K562 (cell line): ENCODE data around the gene ITK. TPM values are rescaled to one million over a fixed set of nuclear protein-coding genes. Genes with fewer than 3 reads are reported as not detected.

ENCODE experiments used
- ATAC-seq: fragments of 200-7000 bp; cut with Tn5 transposase; 3 replicates; pipeline ENCODE4 v1.9.1; 2020; ENCODE audit warnings: moderate library complexity
- BruUV-seq: library from RNA; stranded (reverse); fragments of 400-500 nt; replicated peaks from 2 replicates; lab custom pipeline; 2021; lab: Mats Ljungman, UMichigan
- CTCF ChIA-PET: fragments of 300-600 bp; formaldehyde crosslinking; extraction: SDS; loops from one replicate; lab custom pipeline; 2021; ENCODE audit warnings: low intra/inter-chr PET ratio; lab: Yijun Ruan, JAX
- POLR2A ChIA-PET: fragments of 300-600, 350-650 bp; sonication (Branson Sonifier 250); formaldehyde crosslinking; extraction: SDS; loops from one replicate; lab custom pipeline; 2021; ENCODE audit warnings: antibody characterized with exemption, inconsistent platforms; lab: Yijun Ruan, JAX
- DNase-seq, 4 experiments: peaks; one replicate each; pipeline versions ENCODE4 v3.0.0 to v3.0.0-alpha.2; 2011 to 2018; ENCODE audit warnings: low spot score in 3 of 4, mixed read lengths in 3 of 4; ENCODE audit errors: extremely low read depth in 1 of 4
- FAIRE-seq: peaks from 2 replicates; lab custom pipeline; 2011; peaks lifted over from hg19 to GRCh38; lab: Jason Lieb, UNC
- H2AFZ ChIP-seq: 2 replicates; pipeline ENCODE4 v1.6.0; 2011; ENCODE audit warnings: low read depth, low read length, control low read depth, inconsistent platforms
- H3K27ac ChIP-seq: fragments of 200-600 bp; 3 replicates; pipeline ENCODE4 v1.8.0; 2011; ENCODE audit warnings: low read depth, mild to moderate bottlenecking, control low read depth, inconsistent platforms, low read length, moderate library complexity, mixed read lengths; ENCODE audit errors: extremely low read depth
- H3K27me3 ChIP-seq, 2 experiments: fragments of 300-600 bp in 1 of 2; 2 replicates in 1 of 2; 3 replicates in 1 of 2; pipeline versions ENCODE4 v1.6.0 to v1.8.0; 2011; ENCODE audit warnings: inconsistent platforms in 2 of 2, low read length in 2 of 2, mild to moderate bottlenecking in 1 of 2, mixed read lengths in 1 of 2, moderate library complexity in 1 of 2; ENCODE audit not compliant: control insufficient read depth in 2 of 2, insufficient read depth in 2 of 2
- H3K36me3 ChIP-seq: fragments of 300-600 bp; 3 replicates; pipeline ENCODE4 v1.8.0; 2011; ENCODE audit warnings: mild to moderate bottlenecking, low read length, inconsistent platforms; ENCODE audit not compliant: control insufficient read depth, insufficient read depth
- H3K4me1 ChIP-seq, 2 experiments: fragments of 200-600 bp in 1 of 2; replicated peaks in 1 of 2; 2 replicates in 1 of 2; 3 replicates in 1 of 2; pipeline versions ENCODE4 v1.5.1 to v1.8.0; 2011; ENCODE audit warnings: inconsistent platforms in 2 of 2, low read length in 2 of 2, mild to moderate bottlenecking in 1 of 2, mixed read lengths in 1 of 2, moderate library complexity in 1 of 2; ENCODE audit not compliant: control insufficient read depth in 2 of 2, insufficient read depth in 2 of 2
- H3K4me2 ChIP-seq: 2 replicates; pipeline ENCODE4 v1.6.1; 2011; ENCODE audit warnings: low read length, control low read depth, inconsistent platforms, mixed read lengths; ENCODE audit not compliant: insufficient read depth
- H3K4me3 ChIP-seq: fragments of 200-600 bp; sonication (generic), shearing (Covaris generic); 2 replicates; pipeline ENCODE4 v1.5.1; 2016; ENCODE audit warnings: control low read depth, inconsistent platforms
- H3K79me2 ChIP-seq: fragments of 200-600 bp; 3 replicates; pipeline ENCODE4 v1.8.0; 2011; ENCODE audit warnings: low read length, inconsistent platforms; ENCODE audit not compliant: control insufficient read depth, insufficient read depth
- H3K9ac ChIP-seq, 2 experiments: 2 replicates each; pipeline versions ENCODE4 v1.6.0 to v1.6.1; 2011; ENCODE audit warnings: low read depth in 2 of 2, low read length in 2 of 2, control low read depth in 1 of 2, inconsistent platforms in 1 of 2, mild to moderate bottlenecking in 1 of 2, mixed read lengths in 1 of 2; ENCODE audit not compliant: insufficient read depth in 1 of 2
- H3K9me1 ChIP-seq: one replicate; pipeline ENCODE4 v1.6.0; 2011; ENCODE audit warnings: inconsistent platforms, mild to moderate bottlenecking, low read length, moderate library complexity; ENCODE audit not compliant: control insufficient read depth, insufficient read depth
- H3K9me3 ChIP-seq: replicated peaks from 2 replicates; pipeline ENCODE4 v1.5.1; 2011; ENCODE audit warnings: low read depth, low read length, inconsistent platforms; ENCODE audit not compliant: control insufficient read depth, insufficient read depth
- H4K20me1 ChIP-seq: replicated peaks from 2 replicates; pipeline ENCODE4 v1.6.1; 2011; ENCODE audit warnings: low read length, inconsistent platforms, mixed read lengths; ENCODE audit not compliant: control insufficient read depth, insufficient read depth
- CEBPG ChIP-seq, 3 experiments: fragments of 200-800 bp in 1 of 3; sonication (Bioruptor generic) in 1 of 3; sonication (generic) in 1 of 3; formaldehyde crosslinking in 1 of 3; IDR thresholded peaks in 2 of 3; conservative IDR thresholded peaks in 1 of 3; 2 replicates each; pipeline versions ENCODE4 v1.6.1 to v1.8.0; 2016 to 2022; ENCODE audit warnings: missing compliant biosample characterization in 2 of 3, missing genetic modification characterization in 2 of 3, mild to moderate bottlenecking in 1 of 3, missing genetic modification reagents in 1 of 3
- CXXC5 ChIP-seq: fragments of 250-450 bp; sonication (Bioruptor Pico); IDR thresholded peaks from 2 replicates; pipeline ENCODE4 v1.8.0; 2022; ENCODE audit warnings: inconsistent platforms, mild to moderate bottlenecking, moderate library complexity
- DIDO1 ChIP-seq: fragments of 450-650 bp; IDR thresholded peaks from 2 replicates; pipeline ENCODE4 v1.6.1; 2016; ENCODE audit warnings: low read depth, missing biosample characterization, missing genetic modification characterization
- DPF2 ChIP-seq: fragments of 450-650 bp; IDR thresholded peaks from 2 replicates; pipeline ENCODE4 v1.6.1; 2016
- GTF2E2 ChIP-seq: fragments of 200-800 bp; sonication (Bioruptor generic); IDR thresholded peaks from 2 replicates; pipeline ENCODE4 v1.6.1; 2016; ENCODE audit warnings: missing genetic modification characterization, missing compliant biosample characterization
- IRF1 ChIP-seq: sonication (generic); formaldehyde crosslinking; IDR thresholded peaks from 2 replicates; pipeline ENCODE4 v1.8.0; 2022; ENCODE audit warnings: missing genetic modification reagents, mild to moderate bottlenecking, borderline replicate concordance
- JUNB ChIP-seq: fragments of 450-650 bp; formaldehyde crosslinking; conservative IDR thresholded peaks from 2 replicates; pipeline ENCODE4 v1.4.0; 2020; ENCODE audit warnings: mild to moderate bottlenecking
- NFXL1 ChIP-seq: fragments of 450-650 bp; formaldehyde crosslinking; IDR thresholded peaks from 2 replicates; pipeline ENCODE4 v1.4.0; 2021; ENCODE audit warnings: mild to moderate bottlenecking
- RBM17 ChIP-seq: fragments of 200-400 bp; formaldehyde crosslinking; IDR thresholded peaks from 2 replicates; pipeline ENCODE4 v1.6.1; 2017; ENCODE audit warnings: low read depth, mild to moderate bottlenecking, low read length, borderline replicate concordance
- RNF2 ChIP-seq: sonication (generic); IDR thresholded peaks from 2 replicates; pipeline ENCODE4 v1.6.1; 2016
- SAFB2 ChIP-seq: fragments of 200-400 bp; formaldehyde crosslinking; IDR thresholded peaks from 2 replicates; pipeline ENCODE4 v1.6.1; 2018; ENCODE audit warnings: borderline replicate concordance, low read length, low read depth, moderate library complexity; ENCODE audit not compliant: severe bottlenecking
- TFAM ChIP-seq: fragments of 250-450 bp; sonication (Bioruptor Pico); conservative IDR thresholded peaks from 2 replicates; pipeline ENCODE4 v1.5.0; 2021; ENCODE audit warnings: mild to moderate bottlenecking, moderate library complexity
- ZBTB2 ChIP-seq: fragments of 450-650 bp; IDR thresholded peaks from 2 replicates; pipeline ENCODE4 v1.6.1; 2016; ENCODE audit warnings: antibody characterized with exemption
- ZKSCAN1 ChIP-seq: fragments of 150-350 bp; IDR thresholded peaks from 2 replicates; pipeline ENCODE4 v1.6.1; 2016; ENCODE audit warnings: low read depth, low read length
- ZNF232 ChIP-seq: sonication (generic); formaldehyde crosslinking; IDR thresholded peaks from 2 replicates; pipeline ENCODE4 v1.8.0; 2022; ENCODE audit warnings: mild to moderate bottlenecking, missing genetic modification reagents
- ZNF589 ChIP-seq: fragments of 200-800 bp; sonication (Bioruptor generic); IDR thresholded peaks from 2 replicates; pipeline ENCODE4 v1.6.1; 2016; ENCODE audit warnings: low read depth, missing genetic modification characterization, missing compliant biosample characterization
- ZNF668 ChIP-seq: fragments of 250-450 bp; sonication (Bioruptor Pico); IDR thresholded peaks from 2 replicates; pipeline ENCODE4 v1.8.0; 2022; ENCODE audit warnings: mild to moderate bottlenecking, inconsistent platforms
- in situ Hi-C: fragments of 300-500 bp; cut with MboI; formaldehyde crosslinking; loops from 4 replicates; pipeline ENCODE4 v1.15.0; 2018; ENCODE audit warnings: inconsistent platforms, mixed read lengths
- intact Hi-C: fragments of 100-400 bp; cut with micrococcal nuclease; formaldehyde crosslinking; loops from 2 replicates; pipeline ENCODE4 v1.14.2; 2022
- polyA plus RNA-seq, 8 experiments: library from polyadenylated mRNA; depleted of rRNA in 4 of 8; stranded (reverse) in 5 of 8; unstranded in 3 of 8; fragments of >200 nt; fragmentation: Nextera tagmentation in 2 of 8; fragmentation: Illumina TruSeq in 1 of 8; extraction: Ambion mirVana in 2 of 8; extraction: Trizol in 1 of 8; gene quantifications; 2 replicates each; pipeline versions ENCODE4 v1.2.1 to v1.2.3, GENCODE V29; 2011 to 2014; ENCODE audit warnings: inconsistent platforms in 1 of 8, missing spikeins in 1 of 8
- total RNA-seq, 7 experiments: library from RNA; depleted of rRNA in 6 of 7; stranded (reverse); fragments of >200 nt in 6 of 7; fragmentation: Illumina TruSeq in 2 of 7; extraction: Trizol in 2 of 7; gene quantifications; 2 replicates each; pipeline versions ENCODE4 v1.2.1 to v1.2.3, GENCODE V29; 2011 to 2021; ENCODE audit warnings: low replicate concordance in 1 of 7
- TF ChIP-seq, protein P1 (sequence below): fragments of 150-350 bp; IDR thresholded peaks from 2 replicates; pipeline ENCODE4 v1.6.1; 2014; ENCODE audit warnings: low read depth, mild to moderate bottlenecking, low read length, borderline replicate concordance

The ITK gene
- total and polyA plus RNA-seq, 9 of the 15 experiments (the other 6 are each of a cell fraction or from before 2014, with no cell fraction given): 0.04 to 0.75 TPM; not detected in 7

GRCh38 chr5:157214415-157214814, 33.8 kb downstream of the ITK start:
- no peaks in the 10 kb centered on the region for H3K36me3 ChIP-seq
- intact Hi-C loops: no loop called here
- ChIA-PET POLR2A (no interaction called here), CTCF (no interaction called here)
- no peaks in the 10 kb centered on the region; a peak in 1 of 5 replicates for H3K4me1 ChIP-seq
- H3K79me2 ChIP-seq: no peaks in the 10 kb centered on the region
- H3K4me2 ChIP-seq: no peak overlapping the region
- in situ Hi-C loops: no loop called here
- H3K9ac ChIP-seq: no peak overlapping the region
- H3K9me1 ChIP-seq: no peaks in the 10 kb centered on the region
- FAIRE-seq: no peak
- H2AFZ ChIP-seq: no peak overlapping the region
- no peaks in the 10 kb centered on the region for H4K20me1 ChIP-seq
- DNase-seq: no peak
- no TSS peak for BruUV-seq
- ATAC-seq: no peak
- H3K27me3 ChIP-seq: no peaks in the 10 kb centered on the region
- no peaks in the 10 kb centered on the region for H3K9me3 ChIP-seq
- H3K4me3 ChIP-seq: no peak overlapping the region
- TF ChIP-seq CEBPG (CRISPR knock-in tag; IDR thresholded peaks at IDR 0.05): no peak
- no peak for TF ChIP-seq CEBPG (tag; conservative IDR thresholded peaks at IDR 0.05 in 1 of 2, IDR thresholded peaks at IDR 0.05 in 1 of 2)
- TF ChIP-seq ZKSCAN1: no peak
- TF ChIP-seq SAFB2: no peak
- no peak for TF ChIP-seq ZBTB2
- no peak for TF ChIP-seq ZNF232 (CRISPR knock-in tag)
- no peak for TF ChIP-seq IRF1 (CRISPR knock-in tag)
- TF ChIP-seq ZNF668 (CRISPR knock-in tag): no peak
- no peak for TF ChIP-seq JUNB (CRISPR knock-in tag)
- TF ChIP-seq RNF2: no peak
- TF ChIP-seq ZNF589: no peak
- no peak for TF ChIP-seq DIDO1
- no peak for TF ChIP-seq TFAM (CRISPR knock-in tag)
- no peak for TF ChIP-seq RBM17
- no peak for TF ChIP-seq DPF2
- TF ChIP-seq, protein P1, sequence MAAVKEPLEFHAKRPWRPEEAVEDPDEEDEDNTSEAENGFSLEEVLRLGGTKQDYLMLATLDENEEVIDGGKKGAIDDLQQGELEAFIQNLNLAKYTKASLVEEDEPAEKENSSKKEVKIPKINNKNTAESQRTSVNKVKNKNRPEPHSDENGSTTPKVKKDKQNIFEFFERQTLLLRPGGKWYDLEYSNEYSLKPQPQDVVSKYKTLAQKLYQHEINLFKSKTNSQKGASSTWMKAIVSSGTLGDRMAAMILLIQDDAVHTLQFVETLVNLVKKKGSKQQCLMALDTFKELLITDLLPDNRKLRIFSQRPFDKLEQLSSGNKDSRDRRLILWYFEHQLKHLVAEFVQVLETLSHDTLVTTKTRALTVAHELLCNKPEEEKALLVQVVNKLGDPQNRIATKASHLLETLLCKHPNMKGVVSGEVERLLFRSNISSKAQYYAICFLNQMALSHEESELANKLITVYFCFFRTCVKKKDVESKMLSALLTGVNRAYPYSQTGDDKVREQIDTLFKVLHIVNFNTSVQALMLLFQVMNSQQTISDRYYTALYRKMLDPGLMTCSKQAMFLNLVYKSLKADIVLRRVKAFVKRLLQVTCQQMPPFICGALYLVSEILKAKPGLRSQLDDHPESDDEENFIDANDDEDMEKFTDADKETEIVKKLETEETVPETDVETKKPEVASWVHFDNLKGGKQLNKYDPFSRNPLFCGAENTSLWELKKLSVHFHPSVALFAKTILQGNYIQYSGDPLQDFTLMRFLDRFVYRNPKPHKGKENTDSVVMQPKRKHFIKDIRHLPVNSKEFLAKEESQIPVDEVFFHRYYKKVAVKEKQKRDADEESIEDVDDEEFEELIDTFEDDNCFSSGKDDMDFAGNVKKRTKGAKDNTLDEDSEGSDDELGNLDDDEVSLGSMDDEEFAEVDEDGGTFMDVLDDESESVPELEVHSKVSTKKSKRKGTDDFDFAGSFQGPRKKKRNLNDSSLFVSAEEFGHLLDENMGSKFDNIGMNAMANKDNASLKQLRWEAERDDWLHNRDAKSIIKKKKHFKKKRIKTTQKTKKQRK: no peak
- no peak for TF ChIP-seq GTF2E2 (tag)
- no peak for TF ChIP-seq NFXL1 (CRISPR knock-in tag)
- no peak for TF ChIP-seq CXXC5 (CRISPR knock-in tag)
- H3K27ac ChIP-seq: no peak overlapping the region
